T follicular helper cell (primary cell): ENCODE measurements around the gene PARN.

Experiments used
- DNase-seq: peaks from one replicate; pipeline ENCODE4 v3.0.0-alpha.2; 2020; ENCODE audit warnings: low read depth

Gene PARN

GRCh38 chr16:14499110-14499509 lies 130.9 kb downstream of the PARN start:
- DNase-seq = no peak

GRCh38 chr16:14497245-14498082 lies 132.6 kb downstream of the PARN start:
- DNase-seq = no peak

GRCh38 chr16:14496786-14497185 lies 133.3 kb downstream of the PARN start:
- no peak for DNase-seq

- no peak for DNase-seq
Measured at GRCh38 chr16:14496047-14496770, 133.9 kb downstream of the PARN start.

GRCh38 chr16:14495213-14496046 lies 134.6 kb downstream of the PARN start:
- no peak for DNase-seq

GRCh38 chr16:14494396-14494966 lies 135.6 kb downstream of the PARN start:
- DNase-seq = no peak

GRCh38 chr16:14493791-14494190 lies 136.3 kb downstream of the PARN start:
- DNase-seq = no peak

GRCh38 chr16:14492614-14493013 lies 137.4 kb downstream of the PARN start:
- DNase-seq = no peak

GRCh38 chr16:14491861-14492529 lies 138.1 kb downstream of the PARN start:
- DNase-seq = no peak

GRCh38 chr16:14490235-14490634 lies 139.8 kb downstream of the PARN start:
- DNase-seq = no peak

- DNase-seq = no peak
Measured at GRCh38 chr16:14489460-14489859, 140.6 kb downstream of the PARN start.

GRCh38 chr16:14487579-14487978 lies 142.5 kb downstream of the PARN start:
- DNase-seq = no peak

- no peak for DNase-seq
Measured at GRCh38 chr16:14486520-14487303, 143.3 kb downstream of the PARN start.

GRCh38 chr16:14485811-14486519 lies 144.1 kb downstream of the PARN start:
- no peak for DNase-seq

GRCh38 chr16:14485121-14485551 lies 144.9 kb downstream of the PARN start:
- no peak for DNase-seq

GRCh38 chr16:14483819-14484385 lies 146.2 kb downstream of the PARN start:
- no peak for DNase-seq

- DNase-seq = no peak
Measured at GRCh38 chr16:14476183-14476582, 153.9 kb downstream of the PARN start.

- DNase-seq = no peak
Measured at GRCh38 chr16:14475370-14476139, 154.5 kb downstream of the PARN start.

- DNase-seq = no peak
Measured at GRCh38 chr16:14473488-14473887, 156.6 kb downstream of the PARN start.
